ENCODE measurements around the gene SHISAL1.
A peak's percentile ranks its signal among the peaks of the same experiment; 100 is the strongest.

SHISAL1 gene

DNA sequence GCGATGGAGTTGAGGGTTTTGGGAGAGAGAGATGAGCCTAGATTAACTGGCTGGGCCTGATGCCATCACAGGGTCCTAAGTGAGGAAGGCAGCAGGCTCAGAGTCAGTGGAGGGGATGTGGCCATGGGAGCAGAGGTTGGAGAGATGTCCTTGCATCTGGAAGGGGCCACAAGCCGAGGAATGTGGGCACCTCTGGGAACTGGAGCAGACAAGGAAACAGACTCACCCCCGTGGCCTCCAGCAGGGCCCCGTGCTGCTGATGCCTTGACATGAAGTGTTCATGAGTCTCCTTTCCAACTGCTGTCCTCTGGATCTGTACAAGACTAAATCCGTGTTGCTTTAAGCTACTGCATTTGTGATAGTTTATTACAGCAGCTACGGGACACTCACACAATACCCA, 49.2 kb downstream of the SHISAL1 start:
- TF ChIP-seq GATA3 (IDR thresholded peaks at IDR 0.05; ENCODE audit: low read depth, low read length) (no peak), GATA2 (IDR thresholded peaks at IDR 0.05; ENCODE audit: low read depth, low read length) (no peak)

DNA sequence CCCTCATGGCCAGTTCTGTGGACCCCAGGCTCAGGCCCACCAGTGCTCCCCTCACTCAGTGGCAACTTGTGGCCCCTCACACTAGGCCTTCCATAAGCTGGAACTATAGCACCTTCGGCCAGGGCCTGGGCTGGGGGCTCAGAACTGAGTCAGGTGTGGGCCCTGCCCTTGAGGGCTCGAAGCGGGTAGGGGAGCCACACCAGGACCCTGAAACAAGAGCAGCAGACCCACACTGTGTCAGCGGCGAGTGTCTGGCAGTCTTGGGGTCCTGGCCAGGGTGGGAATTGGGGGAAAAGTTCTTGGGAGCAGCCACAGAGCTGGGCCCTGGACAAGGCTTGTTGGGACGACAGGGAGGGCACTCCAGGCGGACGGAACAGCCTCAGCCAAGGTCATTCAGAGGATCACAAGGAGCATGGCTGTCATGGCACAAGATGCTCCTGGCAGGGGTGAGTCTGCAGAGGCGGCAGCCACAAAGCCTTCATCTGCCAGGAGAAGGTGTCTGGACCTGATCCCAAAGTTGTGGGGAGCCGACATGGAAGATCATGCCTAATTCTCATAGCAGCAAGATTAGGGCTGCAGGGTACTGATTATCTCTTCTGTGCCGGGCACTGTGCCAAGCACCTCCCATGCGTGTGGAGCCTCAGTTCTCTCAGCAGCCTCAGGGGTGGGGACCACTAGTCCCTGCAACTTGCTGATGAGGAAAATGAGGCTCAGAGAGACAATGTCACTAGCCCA, 50.7 kb downstream of the SHISAL1 start:
- TF ChIP-seq GATA2 (IDR thresholded peaks at IDR 0.05; ENCODE audit: low read depth, low read length) (peak; percentile 66), GATA3 (IDR thresholded peaks at IDR 0.05; ENCODE audit: low read depth, low read length) (no peak)

DNA sequence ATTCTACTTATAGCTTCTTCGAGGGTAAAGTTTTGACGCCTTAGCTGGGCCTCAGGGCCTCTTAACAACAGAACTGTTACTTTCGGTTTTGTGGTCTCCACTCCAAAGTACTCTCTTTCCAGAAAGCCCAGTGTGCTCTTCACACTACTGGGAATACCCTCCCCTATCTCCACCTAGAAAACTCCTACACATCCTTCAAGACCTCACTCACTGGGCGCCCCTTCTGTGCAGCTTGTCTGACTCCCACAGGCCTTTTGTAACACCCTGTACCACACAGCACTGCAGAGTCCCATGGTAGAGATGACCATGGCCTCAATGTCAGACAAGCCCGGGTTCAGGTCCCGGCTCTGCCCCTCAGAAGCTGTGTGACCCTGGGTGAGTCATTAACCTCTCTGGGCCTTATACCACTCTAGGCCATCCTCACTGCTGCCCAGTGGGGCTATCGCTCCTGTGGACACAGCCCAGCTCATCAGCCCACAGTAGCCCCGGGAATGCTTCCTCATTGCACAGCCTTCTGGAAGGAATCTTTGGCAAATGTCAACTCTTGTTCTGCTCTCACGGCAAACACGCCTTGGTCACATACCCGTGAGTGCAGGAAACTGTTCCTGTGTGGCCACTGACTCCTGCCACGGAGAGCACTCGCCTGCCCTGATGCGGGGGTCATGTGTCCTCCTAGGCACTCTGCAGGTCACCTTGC, 51.4 kb downstream of the SHISAL1 start:
- TF ChIP-seq GATA3 (IDR thresholded peaks at IDR 0.05; ENCODE audit: low read depth, low read length): no peak
- TF ChIP-seq GATA2 (IDR thresholded peaks at IDR 0.05; ENCODE audit: low read depth, low read length): no peak

DNA sequence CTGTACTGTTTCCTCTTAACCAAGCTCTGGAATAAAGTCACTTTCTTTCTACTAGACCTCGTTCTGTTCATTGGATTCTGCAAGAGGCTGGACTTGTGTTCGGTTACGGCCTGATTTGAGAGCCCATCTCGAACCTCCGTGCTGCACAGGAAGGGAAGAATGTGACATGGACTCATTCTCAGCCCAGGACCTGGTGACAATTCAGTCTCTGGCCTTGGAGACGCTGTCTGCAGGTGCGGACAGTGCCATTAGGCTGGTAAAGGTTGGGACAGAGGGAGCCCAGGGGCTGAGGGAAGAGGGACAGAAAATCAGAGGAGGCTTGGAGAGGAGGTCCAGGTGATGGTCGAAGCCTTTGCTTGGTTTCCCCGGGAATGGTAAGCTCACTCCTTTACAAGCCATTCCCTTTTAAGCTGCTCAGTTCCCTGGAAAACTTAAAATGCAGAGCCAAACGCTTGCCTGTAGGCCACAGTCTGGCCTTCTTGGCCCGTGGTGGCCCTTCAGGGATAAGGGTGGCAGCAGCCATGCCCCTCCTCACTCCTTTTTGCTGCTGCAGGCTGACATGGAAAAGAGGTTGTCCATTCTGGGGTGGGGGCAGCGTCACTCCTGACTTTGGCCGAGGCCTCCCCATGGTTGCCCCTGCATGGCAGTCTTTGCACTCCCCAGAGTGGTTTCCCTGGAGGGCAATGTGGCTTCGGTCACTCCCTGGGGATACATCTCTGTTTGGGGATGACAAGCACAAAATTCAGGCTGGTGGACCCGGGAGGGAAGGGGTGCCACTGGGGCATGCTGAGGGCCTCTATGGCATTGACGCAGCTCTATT, 52.3 kb downstream of the SHISAL1 start:
- no peak for TF ChIP-seq GATA2 (IDR thresholded peaks at IDR 0.05; ENCODE audit: low read depth, low read length)
- TF ChIP-seq GATA3 (IDR thresholded peaks at IDR 0.05; ENCODE audit: low read depth, low read length): no peak

DNA sequence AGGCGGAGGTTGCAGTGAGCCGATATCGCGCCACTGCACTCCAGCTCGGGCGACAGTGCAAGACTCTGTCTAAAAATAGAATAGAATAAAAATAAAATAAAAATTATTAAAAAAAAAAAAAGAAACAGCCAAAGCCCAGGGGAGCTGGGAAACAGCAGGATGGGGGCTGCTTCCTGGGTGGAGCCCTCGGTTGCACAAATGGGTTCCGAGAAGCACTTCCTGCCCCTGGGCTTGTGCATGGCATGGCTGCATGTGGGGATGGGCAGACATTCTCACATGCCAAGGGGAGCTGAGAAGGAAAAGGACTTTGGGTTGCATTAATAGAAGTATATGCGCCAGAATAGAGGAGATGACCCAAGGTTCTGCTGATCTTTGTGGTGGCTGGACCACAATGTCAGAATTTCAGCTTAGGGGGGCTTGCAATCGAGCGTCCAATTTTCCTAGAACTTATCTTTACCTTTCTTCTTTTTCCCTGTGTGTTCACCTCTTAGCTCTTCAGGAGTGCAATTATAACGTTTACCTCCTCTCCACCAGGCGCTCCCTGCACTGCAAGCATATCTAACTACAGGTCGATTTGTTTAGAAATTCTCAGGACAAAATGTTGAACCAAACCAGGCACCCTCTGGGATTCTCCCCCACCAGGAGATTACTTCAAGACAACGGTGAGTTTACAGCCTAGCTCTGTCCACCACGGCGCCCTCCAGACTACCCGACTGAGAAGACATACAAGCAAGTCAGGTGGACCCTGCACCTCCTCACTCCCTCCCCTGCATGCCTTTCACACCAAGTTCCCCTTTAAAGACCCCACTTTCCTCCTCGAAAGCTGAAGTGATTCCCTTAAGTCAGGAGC, 53.2 kb downstream of the SHISAL1 start:
- no peak for TF ChIP-seq GATA3 (IDR thresholded peaks at IDR 0.05; ENCODE audit: low read depth, low read length)
- TF ChIP-seq GATA2 (IDR thresholded peaks at IDR 0.05; ENCODE audit: low read depth, low read length): no peak

DNA sequence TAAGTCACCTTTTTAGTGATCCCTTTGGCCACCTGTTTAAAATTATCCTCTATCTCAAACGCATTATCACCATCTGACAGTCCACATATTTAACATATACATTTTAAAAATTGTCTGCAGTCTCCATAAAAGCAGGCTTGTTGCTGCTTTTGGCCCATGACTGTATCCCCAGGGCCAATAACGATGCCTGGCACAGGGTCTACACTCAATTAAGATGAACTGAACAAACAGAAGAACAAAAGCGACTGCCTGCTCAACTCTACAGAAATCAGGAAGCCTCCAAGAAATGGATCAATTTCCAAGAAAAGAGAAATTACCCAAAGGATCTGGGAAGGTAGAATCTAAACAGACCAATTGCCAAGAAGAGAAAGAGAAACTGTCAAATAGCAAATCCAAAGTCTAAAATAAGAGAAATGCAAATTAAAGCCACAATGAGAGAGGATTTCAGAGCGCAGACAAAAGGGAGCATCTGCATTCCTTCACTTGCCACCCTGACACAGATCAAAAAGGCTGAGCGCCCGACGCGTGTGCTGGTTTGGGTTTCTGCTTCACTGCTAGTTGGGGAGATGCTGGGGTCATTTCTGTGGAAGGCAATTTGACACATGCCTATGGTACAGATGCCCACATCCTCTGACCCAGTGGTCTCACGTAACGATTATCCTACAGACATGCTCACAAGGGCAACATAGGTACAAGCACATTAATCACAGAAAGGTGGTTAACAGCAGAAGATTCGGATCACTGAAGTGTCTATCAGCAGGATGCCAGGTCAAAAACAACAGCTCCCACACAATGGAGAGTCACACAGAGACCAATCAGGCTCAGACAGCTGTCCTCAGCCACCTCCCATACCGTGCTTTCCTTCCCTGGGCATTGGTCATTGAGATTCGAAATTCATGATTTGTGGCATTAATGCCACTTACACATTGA, 55.9 kb downstream of the SHISAL1 start:
- peak; percentile 31; the same call in 1 of the 2 replicates for TF ChIP-seq GATA2 (IDR thresholded peaks at IDR 0.05; ENCODE audit: low read depth, low read length)
- no peak for TF ChIP-seq GATA3 (IDR thresholded peaks at IDR 0.05; ENCODE audit: low read depth, low read length)

DNA sequence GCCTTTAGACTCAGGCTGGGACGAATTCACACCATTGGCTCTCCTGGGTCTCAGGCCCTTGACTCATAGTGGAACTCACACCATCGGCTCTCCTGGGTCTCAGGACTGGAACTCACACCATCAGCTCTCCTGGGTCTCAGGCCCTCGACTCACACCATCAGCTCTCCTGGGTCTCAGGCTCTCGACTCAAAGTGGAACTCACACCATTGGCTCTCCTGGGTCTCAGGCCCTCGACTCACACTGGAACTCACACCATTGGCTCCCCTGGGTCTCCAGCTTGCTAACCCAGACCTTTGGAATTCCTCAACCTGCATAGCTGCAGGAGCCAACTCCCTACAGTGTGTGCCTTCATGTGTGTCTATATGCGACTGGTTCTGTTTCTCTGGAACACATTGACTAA, 56.7 kb downstream of the SHISAL1 start:
- TF ChIP-seq GATA2 (IDR thresholded peaks at IDR 0.05; ENCODE audit: low read depth, low read length) (no peak), GATA3 (IDR thresholded peaks at IDR 0.05; ENCODE audit: low read depth, low read length) (no peak)

DNA sequence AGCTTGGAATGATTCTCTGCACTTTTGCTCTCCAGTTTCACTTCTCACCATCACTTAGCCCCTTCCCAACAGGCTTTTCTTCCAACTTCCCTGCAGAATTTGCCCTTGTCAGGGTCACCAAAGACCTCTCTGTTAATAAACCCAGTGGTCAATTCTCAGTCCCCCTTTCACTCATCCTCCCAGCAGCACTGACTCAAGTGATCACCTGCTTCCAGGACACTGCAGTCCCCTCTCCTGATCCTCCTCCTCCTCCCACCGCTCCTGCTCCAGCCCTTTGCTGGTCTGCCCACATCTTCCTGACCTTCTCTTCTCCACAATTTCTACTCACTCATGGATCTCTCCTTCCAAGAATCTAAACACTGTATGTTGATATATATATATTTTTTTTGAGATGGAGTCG, 57.9 kb downstream of the SHISAL1 start:
- TF ChIP-seq GATA2 (IDR thresholded peaks at IDR 0.05; ENCODE audit: low read depth, low read length): no peak
- no peak for TF ChIP-seq GATA3 (IDR thresholded peaks at IDR 0.05; ENCODE audit: low read depth, low read length)

DNA sequence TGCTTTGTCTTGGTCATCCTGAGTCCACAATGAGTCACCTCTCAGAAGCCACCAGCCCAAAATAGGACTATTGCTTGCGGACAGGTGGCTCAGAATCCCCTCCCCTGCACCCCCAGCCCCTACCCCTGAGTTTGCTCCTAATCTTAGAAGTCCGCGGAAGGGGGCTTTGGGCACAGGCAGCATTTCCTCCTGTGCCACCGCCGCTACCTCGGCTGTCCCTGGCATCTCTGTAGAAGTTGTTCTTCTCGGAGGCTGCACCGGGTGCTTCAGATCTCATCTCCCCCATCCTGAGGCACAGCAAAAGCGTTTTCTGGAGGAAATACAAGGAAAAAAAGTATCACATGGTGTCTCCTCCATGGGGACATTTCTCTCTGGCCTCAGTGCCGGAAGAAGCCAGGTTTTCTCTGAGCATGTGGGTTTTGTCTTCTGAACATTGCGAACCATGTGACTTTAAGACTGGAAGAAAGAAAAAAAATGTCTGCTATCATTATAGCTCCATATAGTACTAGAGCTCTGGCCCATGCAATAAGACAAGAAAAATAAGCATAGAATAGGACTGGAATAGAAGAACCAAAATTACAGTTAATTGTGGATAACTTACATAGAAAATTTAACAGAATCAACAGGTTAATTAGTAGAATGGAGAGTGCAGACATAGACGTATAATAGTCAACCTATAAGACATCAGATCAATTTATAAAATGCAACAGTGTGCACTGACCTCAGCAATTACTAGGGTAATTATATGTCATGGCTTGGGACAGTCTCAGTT, 63.2 kb downstream of the SHISAL1 start:
- TF ChIP-seq GATA3 (IDR thresholded peaks at IDR 0.05; ENCODE audit: low read depth, low read length) (no peak), GATA2 (IDR thresholded peaks at IDR 0.05; ENCODE audit: low read depth, low read length) (no peak)

DNA sequence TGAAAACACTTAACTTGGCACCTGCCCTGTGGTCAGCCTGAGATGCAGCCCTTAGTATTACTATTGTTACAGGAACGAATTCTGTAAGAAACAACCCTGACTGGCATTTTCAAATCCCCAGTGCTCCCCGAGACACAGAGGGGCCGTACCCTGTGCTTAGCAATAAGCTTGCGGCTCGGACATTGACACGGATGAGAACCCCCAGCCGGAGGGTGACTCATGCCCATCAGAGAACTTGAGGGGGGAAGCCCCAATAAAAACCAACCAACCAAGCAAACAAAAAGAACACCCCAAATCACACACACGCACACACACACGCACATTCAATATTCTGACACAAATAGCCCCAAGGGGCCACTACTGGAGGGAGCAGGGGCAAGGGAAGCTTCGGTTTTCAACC, 63.8 kb downstream of the SHISAL1 start:
- TF ChIP-seq GATA2 (IDR thresholded peaks at IDR 0.05; ENCODE audit: low read depth, low read length): no peak
- TF ChIP-seq GATA3 (IDR thresholded peaks at IDR 0.05; ENCODE audit: low read depth, low read length): no peak

DNA sequence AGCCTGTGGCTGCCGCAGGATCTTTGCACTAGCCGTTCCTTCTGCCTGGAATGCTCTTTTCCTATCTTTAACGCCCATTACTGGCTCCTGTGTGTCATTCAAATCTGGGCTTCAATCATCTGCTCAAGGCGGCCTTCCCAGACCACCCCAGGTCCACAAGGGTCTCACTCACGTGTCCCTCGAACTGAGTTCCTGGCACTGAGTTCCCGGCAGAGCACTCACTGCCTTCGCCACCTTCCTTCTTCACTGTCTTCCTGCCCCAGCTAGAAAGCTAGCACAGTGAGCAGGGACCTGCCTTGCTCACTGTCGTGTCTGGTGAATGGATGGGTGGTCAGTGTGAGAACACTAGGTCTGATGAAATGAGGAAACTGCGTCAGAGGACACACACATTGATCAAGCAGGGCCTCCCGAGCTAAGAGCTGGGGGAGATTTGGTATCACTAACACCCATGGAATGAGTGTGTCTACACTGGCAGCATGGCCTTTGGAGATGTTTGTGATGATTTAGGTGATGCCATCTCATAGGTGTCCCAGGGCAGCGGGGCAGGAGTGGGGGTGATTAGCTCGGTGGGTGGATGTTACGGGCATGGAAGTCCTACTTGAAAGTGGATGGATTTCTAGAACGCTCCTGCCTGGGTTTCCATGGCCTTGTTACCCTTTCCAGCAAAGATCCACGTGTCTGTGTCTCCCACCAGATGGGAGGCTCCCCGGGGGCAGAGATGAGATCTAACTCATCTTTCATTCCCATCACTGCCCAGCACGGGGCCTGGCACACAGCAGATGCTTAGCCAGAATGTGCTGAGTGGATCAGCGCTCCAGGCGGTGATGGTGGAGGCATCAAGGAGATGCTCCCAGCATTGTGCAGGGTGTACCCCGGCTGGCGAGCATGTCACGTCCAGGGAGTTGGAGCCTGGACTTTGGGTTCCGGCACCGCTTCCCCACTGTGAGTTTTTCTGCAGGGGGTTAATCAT, 64.5 kb downstream of the SHISAL1 start:
- TF ChIP-seq GATA2 (IDR thresholded peaks at IDR 0.05; ENCODE audit: low read depth, low read length) (no peak), GATA3 (IDR thresholded peaks at IDR 0.05; ENCODE audit: low read depth, low read length) (no peak)

Data from SH-SY5Y (cell line).